HEK293T (cell line): Measurements from ENCODE around the gene CORO2B.

Experiments
- CTCF ChIA-PET: fragments of 350-600 bp; formaldehyde crosslinking; extraction: SDS; loops from one replicate; lab custom pipeline; 2021; ENCODE audit warnings: antibody characterized with exemption, inconsistent platforms; lab: Yijun Ruan, JAX
- POLR2A ChIA-PET: fragments of 350-600 bp; formaldehyde crosslinking; extraction: SDS; loops from one replicate; lab custom pipeline; 2020; ENCODE audit warnings: antibody characterized with exemption, inconsistent platforms; lab: Yijun Ruan, JAX
- DNase-seq: peaks from one replicate; pipeline ENCODE4 v3.0.0; 2012; ENCODE audit warnings: mixed read lengths; ENCODE audit errors: extremely low spot score
- ARNT ChIP-seq: fragments of 450-650 bp; IDR thresholded peaks from 2 replicates; pipeline ENCODE4 v1.6.1; 2017; ENCODE audit warnings: mild to moderate bottlenecking
- BHLHE40 ChIP-seq: fragments of 450-650 bp; IDR thresholded peaks from 2 replicates; pipeline ENCODE4 v1.6.1; 2016; ENCODE audit warnings: mild to moderate bottlenecking, moderate library complexity, borderline replicate concordance
- CTBP1 ChIP-seq: fragments of 450-650 bp; IDR thresholded peaks from 2 replicates; pipeline ENCODE4 v1.6.1; 2016; ENCODE audit warnings: borderline replicate concordance
- ELF4 ChIP-seq: fragments of 450-650 bp; IDR thresholded peaks from 2 replicates; pipeline ENCODE4 v1.6.1; 2017; ENCODE audit warnings: antibody characterized with exemption
- FOXA1 ChIP-seq: fragments of 450-650 bp; IDR thresholded peaks from 2 replicates; pipeline ENCODE4 v1.6.1; 2016; ENCODE audit warnings: mild to moderate bottlenecking
- FOXK2 ChIP-seq: fragments of 450-650 bp; IDR thresholded peaks from 2 replicates; pipeline ENCODE4 v1.6.1; 2016; ENCODE audit warnings: mild to moderate bottlenecking
- FOXM1 ChIP-seq: fragments of 450-650 bp; IDR thresholded peaks from 2 replicates; pipeline ENCODE4 v1.6.1; 2017; ENCODE audit warnings: mild to moderate bottlenecking, borderline replicate concordance
- HDGF ChIP-seq: fragments of 450-650 bp; IDR thresholded peaks from 2 replicates; pipeline ENCODE4 v1.6.1; 2017; ENCODE audit warnings: antibody characterized with exemption, borderline replicate concordance
- L3MBTL2 ChIP-seq: fragments of 450-650 bp; conservative IDR thresholded peaks from 2 replicates; pipeline ENCODE4 v1.6.1; 2016; ENCODE audit warnings: mild to moderate bottlenecking
- LEF1 ChIP-seq: fragments of 450-650 bp; IDR thresholded peaks from 2 replicates; pipeline ENCODE4 v1.6.1; 2017; ENCODE audit warnings: mild to moderate bottlenecking, borderline replicate concordance
- NFRKB ChIP-seq: fragments of 450-650 bp; IDR thresholded peaks from 2 replicates; pipeline ENCODE4 v1.6.1; 2016; ENCODE audit warnings: mild to moderate bottlenecking, moderate library complexity
- PKNOX1 ChIP-seq: fragments of 450-650 bp; IDR thresholded peaks from 2 replicates; pipeline ENCODE4 v1.6.1; 2016
- SP1 ChIP-seq: fragments of 450-650 bp; IDR thresholded peaks from 2 replicates; pipeline ENCODE4 v1.6.1; 2017
- SUZ12 ChIP-seq: fragments of 450-650 bp; IDR thresholded peaks from 2 replicates; pipeline ENCODE4 v1.6.1; 2016; ENCODE audit warnings: mild to moderate bottlenecking
- TARDBP ChIP-seq: fragments of 450-650 bp; IDR thresholded peaks from 2 replicates; pipeline ENCODE4 v1.6.1; 2016
- ZNF384 ChIP-seq: fragments of 450-650 bp; IDR thresholded peaks from 2 replicates; pipeline ENCODE4 v1.6.1; 2016

CORO2B gene

GRCh38 chr15:68709876-68710275 lies 131.1 kb downstream of the CORO2B start:
- CTCF ChIA-PET, result no interaction called here
- DNase-seq, result no peak
- POLR2A ChIA-PET, result no interaction called here
- TF ChIP-seq FOXA1 (no peak), CTBP1 (no peak), SP1 (no peak), ELF4 (no peak), ARNT (no peak), HDGF (no peak), FOXM1 (no peak), ZNF384 (no peak), NFRKB (no peak), L3MBTL2 (no peak), SUZ12 (no peak), BHLHE40 (no peak), PKNOX1 (no peak)

- ChIA-PET POLR2A (no interaction called here), CTCF (no interaction called here)
- DNase-seq, result no peak
- TF ChIP-seq NFRKB (no peak), ELF4 (no peak), CTBP1 (no peak), FOXM1 (no peak), BHLHE40 (no peak), L3MBTL2 (no peak), ZNF384 (no peak), PKNOX1 (no peak), SUZ12 (no peak), ARNT (no peak), TARDBP (no peak), FOXA1 (no peak), FOXK2 (no peak), SP1 (no peak)
Observed at GRCh38 chr15:68710536-68710935, 131.7 kb downstream of the CORO2B start.

- ChIA-PET POLR2A (no interaction called here), CTCF (no interaction called here)
- TF ChIP-seq SP1 (no peak), TARDBP (no peak), FOXA1 (no peak), ZNF384 (no peak), CTBP1 (no peak), FOXK2 (no peak), L3MBTL2 (no peak), PKNOX1 (no peak)
- DNase-seq, result no peak
Observed at GRCh38 chr15:68711406-68711805, 132.6 kb downstream of the CORO2B start.

DNA sequence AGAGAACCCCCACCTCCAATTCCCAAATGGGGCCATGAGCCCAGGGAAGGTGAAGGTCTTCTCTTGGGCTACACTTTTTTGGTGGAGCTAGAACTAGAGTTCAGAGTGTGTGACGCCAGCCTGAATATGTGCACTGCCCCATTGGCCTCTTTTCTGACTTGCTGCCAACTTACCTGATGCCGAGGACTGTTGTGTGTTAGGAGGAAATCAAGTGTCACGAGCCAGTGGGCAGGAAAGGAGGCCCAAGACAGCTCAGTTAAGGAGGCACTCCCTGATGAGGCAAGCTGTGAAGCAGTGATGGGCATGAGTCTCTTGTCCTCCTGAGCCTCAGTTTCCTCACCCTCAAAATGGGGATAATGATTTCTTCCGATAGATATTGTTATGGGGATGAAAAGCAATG lies 134.1 kb downstream of the CORO2B start:
- POLR2A ChIA-PET, result interaction anchor here (0.6 kb wide), 1 partner anchor 292 kb away, joined by 3 read pairs; no protein-coding TSS in a partner anchor
- DNase-seq, result no peak
- TF ChIP-seq ARNT (no peak), ZNF384 (no peak), HDGF (no peak), LEF1 (no peak), BHLHE40 (no peak), FOXK2 (no peak), ELF4 (no peak), CTBP1 (no peak), PKNOX1 (no peak), L3MBTL2 (no peak), TARDBP (no peak), SUZ12 (no peak), FOXA1 (no peak)
- CTCF ChIA-PET, result no interaction called here

- no peak for DNase-seq
- TF ChIP-seq ELF4, result no peak
- no peak for TF ChIP-seq FOXA1
- TF ChIP-seq NFRKB, result no peak
- TF ChIP-seq PKNOX1, result no peak
- TF ChIP-seq SP1, result no peak
- TF ChIP-seq ZNF384, result no peak
- TF ChIP-seq FOXK2, result no peak
- TF ChIP-seq CTBP1, result no peak
- TF ChIP-seq FOXM1, result no peak
- CTCF ChIA-PET, result no interaction called here
- POLR2A ChIA-PET, result no interaction called here
Observed at GRCh38 chr15:68713874-68714273, 135.1 kb downstream of the CORO2B start.
